HepG2 (cell line): ENCODE data around the gene GOLGA6C. TPM values are rescaled to one million over a fixed set of nuclear protein-coding genes. Genes with fewer than 3 reads are reported as not detected.

Source experiments
- BRD4 ChIP-seq: sonication (generic); formaldehyde crosslinking; IDR thresholded peaks from 2 replicates; pipeline ENCODE4 v1.4.0; 2020; ENCODE audit warnings: missing genetic modification reagents
- CEBPG ChIP-seq: IDR thresholded peaks from 2 replicates; pipeline ENCODE4 v1.6.1; 2016
- HES4 ChIP-seq: sonication (generic); formaldehyde crosslinking; IDR thresholded peaks from 2 replicates; pipeline ENCODE4 v1.9.0; 2021; ENCODE audit warnings: mild to moderate bottlenecking, missing genetic modification reagents, borderline replicate concordance
- HMG20B ChIP-seq: conservative IDR thresholded peaks from 2 replicates; pipeline ENCODE4 v1.6.1; 2016; ENCODE audit warnings: missing genetic modification reagents, missing compliant biosample characterization
- HOXA3 ChIP-seq: sonication (generic); formaldehyde crosslinking; IDR thresholded peaks from 2 replicates; pipeline ENCODE4 v1.5.0; 2020; ENCODE audit warnings: missing genetic modification reagents
- HOXA5 ChIP-seq: sonication (generic); formaldehyde crosslinking; IDR thresholded peaks from 2 replicates; pipeline ENCODE4 v1.4.0; 2020; ENCODE audit warnings: missing genetic modification reagents
- NBN ChIP-seq: fragments of 450-650 bp; conservative IDR thresholded peaks from 2 replicates; pipeline ENCODE4 v1.6.1; 2017
- NFE2L2 ChIP-seq: fragments of 150-350 bp; IDR thresholded peaks from 2 replicates; pipeline ENCODE4 v1.6.1; 2014; ENCODE audit warnings: low read length
- RAD21 ChIP-seq: fragments of 450-650 bp; formaldehyde crosslinking; IDR thresholded peaks from 2 replicates; pipeline ENCODE4 v1.5.0; 2020; ENCODE audit warnings: mild to moderate bottlenecking
- ZBTB42 ChIP-seq: sonication (generic); formaldehyde crosslinking; IDR thresholded peaks from 2 replicates; pipeline ENCODE4 v1.5.0; 2020; ENCODE audit warnings: mild to moderate bottlenecking, missing genetic modification reagents
- ZC3H4 ChIP-seq: sonication (generic); formaldehyde crosslinking; IDR thresholded peaks from 2 replicates; pipeline ENCODE4 v1.4.0; 2020; ENCODE audit warnings: missing genetic modification reagents, borderline replicate concordance
- ZFX ChIP-seq: sonication (generic); formaldehyde crosslinking; IDR thresholded peaks from 2 replicates; pipeline ENCODE4 v1.4.0; 2020; ENCODE audit warnings: mild to moderate bottlenecking, low read depth, missing genetic modification reagents, moderate library complexity
- ZNF205 ChIP-seq: IDR thresholded peaks from 2 replicates; pipeline ENCODE4 v1.6.1; 2018; ENCODE audit warnings: missing biosample characterization, missing genetic modification reagents
- ZNF264 ChIP-seq: sonication (generic); formaldehyde crosslinking; IDR thresholded peaks from 2 replicates; pipeline ENCODE4 v1.4.0; 2020; ENCODE audit warnings: missing genetic modification reagents
- ZNF292 ChIP-seq: sonication (generic); formaldehyde crosslinking; IDR thresholded peaks from 2 replicates; pipeline ENCODE4 v1.8.1; 2022; ENCODE audit warnings: mild to moderate bottlenecking, low read depth, missing genetic modification reagents, borderline replicate concordance
- ZNF441 ChIP-seq: sonication (generic); formaldehyde crosslinking; IDR thresholded peaks from 2 replicates; pipeline ENCODE4 v1.7.0; 2021; ENCODE audit warnings: missing genetic modification reagents, borderline replicate concordance
- ZNF484 ChIP-seq: sonication (generic); formaldehyde crosslinking; IDR thresholded peaks from 2 replicates; pipeline ENCODE4 v1.5.1; 2020; ENCODE audit warnings: mild to moderate bottlenecking, low read depth, missing genetic modification reagents, borderline replicate concordance
- ZNF724P ChIP-seq: sonication (generic); formaldehyde crosslinking; IDR thresholded peaks from 2 replicates; pipeline ENCODE4 v1.8.0; 2022; ENCODE audit warnings: missing genetic modification reagents, borderline replicate concordance
- ZNF773 ChIP-seq: sonication (generic); formaldehyde crosslinking; IDR thresholded peaks from 2 replicates; pipeline ENCODE4 v1.4.0; 2020; ENCODE audit warnings: missing genetic modification reagents, borderline replicate concordance
- polyA plus RNA-seq, 8 experiments: library from polyadenylated mRNA; depleted of rRNA in 3 of 8; stranded (reverse) in 7 of 8; unstranded in 1 of 8; fragments of >200 nt; fragmentation: Illumina TruSeq in 4 of 8; extraction: Trizol in 4 of 8; gene quantifications; 2 replicates each; pipeline versions ENCODE4 v1.2.1 to v1.2.3, GENCODE V29; 2011 to 2016; ENCODE audit warnings: low read depth in 4 of 8, missing spikeins in 1 of 8, mixed read lengths in 1 of 8; ENCODE audit not compliant: insufficient read depth in 1 of 8
- total RNA-seq, 5 experiments: library from RNA; depleted of rRNA; stranded (reverse); fragments of >200 nt; fragmentation: Illumina TruSeq; extraction: Trizol; gene quantifications; 2 replicates each; pipeline ENCODE4 v1.2.3, GENCODE V29; 2016; ENCODE audit warnings: low read depth in 1 of 5
- TF ChIP-seq, protein P1 (sequence below): sonication (generic); formaldehyde crosslinking; IDR thresholded peaks from 2 replicates; pipeline ENCODE4 v1.4.0; 2020; ENCODE audit warnings: missing genetic modification reagents
- TF ChIP-seq, protein P2 (sequence below): sonication (generic); formaldehyde crosslinking; IDR thresholded peaks from 2 replicates; pipeline ENCODE4 v1.5.0; 2020; ENCODE audit warnings: mild to moderate bottlenecking, missing genetic modification reagents, moderate library complexity
- TF ChIP-seq, protein P3 (sequence below): sonication (generic); formaldehyde crosslinking; IDR thresholded peaks from 2 replicates; pipeline ENCODE4 v1.5.0; 2020; ENCODE audit warnings: missing genetic modification reagents
- TF ChIP-seq, protein P4 (sequence below): sonication (generic); formaldehyde crosslinking; IDR thresholded peaks from 2 replicates; pipeline ENCODE4 v1.5.0; 2020; ENCODE audit warnings: missing genetic modification reagents

GOLGA6C gene
- total and polyA plus RNA-seq, 2 of the 13 experiments (the other 11 are each of a cell fraction or from before 2014, with no cell fraction given): not detected

DNA sequence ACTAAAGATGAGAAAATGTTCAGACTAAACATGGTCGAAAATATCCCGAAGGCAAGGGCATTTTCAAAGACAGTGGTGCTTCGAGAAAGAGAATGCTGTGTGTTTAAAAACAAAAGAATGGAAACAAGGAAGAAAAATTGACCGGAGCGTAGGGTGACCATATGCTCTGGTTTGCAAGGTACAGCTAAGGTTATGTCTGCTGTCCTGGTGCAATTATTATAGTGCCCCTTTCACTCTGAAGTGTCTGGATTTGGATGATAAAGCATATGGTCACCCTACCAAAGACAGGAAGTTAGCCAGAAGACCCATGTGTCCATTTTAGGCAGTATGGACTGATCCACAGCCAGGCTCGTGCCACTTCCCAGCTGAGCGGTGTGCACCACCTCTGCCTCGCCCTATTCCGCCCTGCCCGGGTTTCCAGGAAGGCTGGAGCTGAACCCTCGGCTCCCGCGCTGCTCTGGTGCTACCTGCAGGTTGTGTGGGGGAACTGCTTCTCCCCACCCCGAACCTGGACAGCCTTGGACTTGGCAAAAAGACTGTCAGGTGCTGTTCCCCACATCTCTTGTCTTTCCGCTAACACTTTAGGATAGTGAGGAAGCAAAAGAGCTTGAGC lies 49.8 kb downstream of the GOLGA6C start (continued):
- TF ChIP-seq, protein P1, sequence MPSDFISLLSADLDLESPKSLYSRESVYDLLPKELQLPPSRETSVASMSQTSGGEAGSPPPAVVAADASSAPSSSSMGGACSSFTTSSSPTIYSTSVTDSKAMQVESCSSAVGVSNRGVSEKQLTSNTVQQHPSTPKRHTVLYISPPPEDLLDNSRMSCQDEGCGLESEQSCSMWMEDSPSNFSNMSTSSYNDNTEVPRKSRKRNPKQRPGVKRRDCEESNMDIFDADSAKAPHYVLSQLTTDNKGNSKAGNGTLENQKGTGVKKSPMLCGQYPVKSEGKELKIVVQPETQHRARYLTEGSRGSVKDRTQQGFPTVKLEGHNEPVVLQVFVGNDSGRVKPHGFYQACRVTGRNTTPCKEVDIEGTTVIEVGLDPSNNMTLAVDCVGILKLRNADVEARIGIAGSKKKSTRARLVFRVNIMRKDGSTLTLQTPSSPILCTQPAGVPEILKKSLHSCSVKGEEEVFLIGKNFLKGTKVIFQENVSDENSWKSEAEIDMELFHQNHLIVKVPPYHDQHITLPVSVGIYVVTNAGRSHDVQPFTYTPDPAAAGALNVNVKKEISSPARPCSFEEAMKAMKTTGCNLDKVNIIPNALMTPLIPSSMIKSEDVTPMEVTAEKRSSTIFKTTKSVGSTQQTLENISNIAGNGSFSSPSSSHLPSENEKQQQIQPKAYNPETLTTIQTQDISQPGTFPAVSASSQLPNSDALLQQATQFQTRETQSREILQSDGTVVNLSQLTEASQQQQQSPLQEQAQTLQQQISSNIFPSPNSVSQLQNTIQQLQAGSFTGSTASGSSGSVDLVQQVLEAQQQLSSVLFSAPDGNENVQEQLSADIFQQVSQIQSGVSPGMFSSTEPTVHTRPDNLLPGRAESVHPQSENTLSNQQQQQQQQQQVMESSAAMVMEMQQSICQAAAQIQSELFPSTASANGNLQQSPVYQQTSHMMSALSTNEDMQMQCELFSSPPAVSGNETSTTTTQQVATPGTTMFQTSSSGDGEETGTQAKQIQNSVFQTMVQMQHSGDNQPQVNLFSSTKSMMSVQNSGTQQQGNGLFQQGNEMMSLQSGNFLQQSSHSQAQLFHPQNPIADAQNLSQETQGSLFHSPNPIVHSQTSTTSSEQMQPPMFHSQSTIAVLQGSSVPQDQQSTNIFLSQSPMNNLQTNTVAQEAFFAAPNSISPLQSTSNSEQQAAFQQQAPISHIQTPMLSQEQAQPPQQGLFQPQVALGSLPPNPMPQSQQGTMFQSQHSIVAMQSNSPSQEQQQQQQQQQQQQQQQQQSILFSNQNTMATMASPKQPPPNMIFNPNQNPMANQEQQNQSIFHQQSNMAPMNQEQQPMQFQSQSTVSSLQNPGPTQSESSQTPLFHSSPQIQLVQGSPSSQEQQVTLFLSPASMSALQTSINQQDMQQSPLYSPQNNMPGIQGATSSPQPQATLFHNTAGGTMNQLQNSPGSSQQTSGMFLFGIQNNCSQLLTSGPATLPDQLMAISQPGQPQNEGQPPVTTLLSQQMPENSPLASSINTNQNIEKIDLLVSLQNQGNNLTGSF (CRISPR knock-in tag): no peak
- TF ChIP-seq NFE2L2: no peak
- no peak for TF ChIP-seq ZBTB42 (CRISPR knock-in tag)
- TF ChIP-seq BRD4 (CRISPR knock-in tag): 0 out of 2 replicates have a peak, but pooled peaks have one; percentile 37
- TF ChIP-seq ZNF292 (CRISPR knock-in tag): no peak
- TF ChIP-seq ZNF484 (CRISPR knock-in tag): no peak
- TF ChIP-seq, protein P2, sequence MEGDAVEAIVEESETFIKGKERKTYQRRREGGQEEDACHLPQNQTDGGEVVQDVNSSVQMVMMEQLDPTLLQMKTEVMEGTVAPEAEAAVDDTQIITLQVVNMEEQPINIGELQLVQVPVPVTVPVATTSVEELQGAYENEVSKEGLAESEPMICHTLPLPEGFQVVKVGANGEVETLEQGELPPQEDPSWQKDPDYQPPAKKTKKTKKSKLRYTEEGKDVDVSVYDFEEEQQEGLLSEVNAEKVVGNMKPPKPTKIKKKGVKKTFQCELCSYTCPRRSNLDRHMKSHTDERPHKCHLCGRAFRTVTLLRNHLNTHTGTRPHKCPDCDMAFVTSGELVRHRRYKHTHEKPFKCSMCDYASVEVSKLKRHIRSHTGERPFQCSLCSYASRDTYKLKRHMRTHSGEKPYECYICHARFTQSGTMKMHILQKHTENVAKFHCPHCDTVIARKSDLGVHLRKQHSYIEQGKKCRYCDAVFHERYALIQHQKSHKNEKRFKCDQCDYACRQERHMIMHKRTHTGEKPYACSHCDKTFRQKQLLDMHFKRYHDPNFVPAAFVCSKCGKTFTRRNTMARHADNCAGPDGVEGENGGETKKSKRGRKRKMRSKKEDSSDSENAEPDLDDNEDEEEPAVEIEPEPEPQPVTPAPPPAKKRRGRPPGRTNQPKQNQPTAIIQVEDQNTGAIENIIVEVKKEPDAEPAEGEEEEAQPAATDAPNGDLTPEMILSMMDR (CRISPR knock-in tag): peak; percentile 90
- TF ChIP-seq HOXA5: peak; percentile 22; the same call in 1 of the 2 replicates
- TF ChIP-seq ZNF441 (CRISPR knock-in tag): no peak
- TF ChIP-seq, protein P3, sequence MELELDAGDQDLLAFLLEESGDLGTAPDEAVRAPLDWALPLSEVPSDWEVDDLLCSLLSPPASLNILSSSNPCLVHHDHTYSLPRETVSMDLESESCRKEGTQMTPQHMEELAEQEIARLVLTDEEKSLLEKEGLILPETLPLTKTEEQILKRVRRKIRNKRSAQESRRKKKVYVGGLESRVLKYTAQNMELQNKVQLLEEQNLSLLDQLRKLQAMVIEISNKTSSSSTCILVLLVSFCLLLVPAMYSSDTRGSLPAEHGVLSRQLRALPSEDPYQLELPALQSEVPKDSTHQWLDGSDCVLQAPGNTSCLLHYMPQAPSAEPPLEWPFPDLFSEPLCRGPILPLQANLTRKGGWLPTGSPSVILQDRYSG (CRISPR knock-in tag): 0 out of 2 replicates have a peak, but pooled peaks have one; percentile 42
- TF ChIP-seq, protein P4, sequence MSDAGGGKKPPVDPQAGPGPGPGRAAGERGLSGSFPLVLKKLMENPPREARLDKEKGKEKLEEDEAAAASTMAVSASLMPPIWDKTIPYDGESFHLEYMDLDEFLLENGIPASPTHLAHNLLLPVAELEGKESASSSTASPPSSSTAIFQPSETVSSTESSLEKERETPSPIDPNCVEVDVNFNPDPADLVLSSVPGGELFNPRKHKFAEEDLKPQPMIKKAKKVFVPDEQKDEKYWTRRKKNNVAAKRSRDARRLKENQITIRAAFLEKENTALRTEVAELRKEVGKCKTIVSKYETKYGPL (CRISPR knock-in tag): no peak
- no peak for TF ChIP-seq HMG20B (CRISPR knock-in tag)
- TF ChIP-seq HOXA3 (CRISPR knock-in tag): 0 out of 2 replicates have a peak, but pooled peaks have one; percentile 31
- no peak for TF ChIP-seq ZNF724P (CRISPR knock-in tag)
- TF ChIP-seq ZC3H4 (CRISPR knock-in tag): no peak
- no peak for TF ChIP-seq ZNF773 (CRISPR knock-in tag)
- TF ChIP-seq ZNF205 (CRISPR knock-in tag): no peak
- TF ChIP-seq HES4 (CRISPR knock-in tag): no peak
- TF ChIP-seq ZFX (CRISPR knock-in tag): peak; percentile 37; the same call in 1 of the 2 replicates
- no peak for TF ChIP-seq CEBPG (CRISPR knock-in tag)
- no peak for TF ChIP-seq NBN
- 0 out of 2 replicates have a peak, but pooled peaks have one; percentile 22 for TF ChIP-seq ZNF264 (CRISPR knock-in tag)
- TF ChIP-seq RAD21 (CRISPR knock-in tag): peak; percentile 86
